DND-41 (cell line): ENCODE measurements around the gene NAT9.

ENCODE experiments used
- CTCF ChIP-seq: IDR thresholded peaks from 2 replicates; pipeline ENCODE4 v1.5.1; 2012; ENCODE audit warnings: borderline replicate concordance, low read length, moderate library complexity, mild to moderate bottlenecking; ENCODE audit not compliant: poor library complexity, severe bottlenecking; ENCODE audit errors: extremely low read depth
- EZH2 ChIP-seq: IDR thresholded peaks from 3 replicates; pipeline ENCODE4 v1.6.1; 2012; ENCODE audit warnings: borderline replicate concordance, low read depth, mild to moderate bottlenecking, moderate library complexity, low read length, inconsistent platforms; ENCODE audit not compliant: severe bottlenecking

GRCh38 chr17:74759941-74760340 is 16.2 kb downstream of the NAT9 start:
- TF ChIP-seq CTCF, result no peak
- no peak for TF ChIP-seq EZH2
